Astrocyte of the cerebellum (primary cell): Measurements from ENCODE around the gene TMC4.
"Not testable (repeated sequence)": the region's sequence is repeated elsewhere in the genome, so short reads cannot be mapped to it uniquely, and the experiment has no call there.

Experiments used
- DNase-seq: peaks from one replicate; pipeline ENCODE4 v3.0.0-alpha.2; 2011; ENCODE audit warnings: low read depth
- H3K4me3 ChIP-seq: 2 replicates; pipeline ENCODE4 v1.5.1; 2011; ENCODE audit warnings: mild to moderate bottlenecking, low read depth, low read length, moderate library complexity
- in situ Hi-C: cut with HindIII; loops from 2 replicates; pipeline ENCODE4 v1.10.0; 2017; ENCODE audit warnings: low sequenced_read_pairs
- TF ChIP-seq, protein P1 (sequence below): IDR thresholded peaks from 2 replicates; pipeline ENCODE4 v1.5.1; 2012; ENCODE audit warnings: low read length, low read depth, moderate library complexity, mild to moderate bottlenecking; ENCODE audit errors: missing control alignments

TMC4 gene

DNA sequence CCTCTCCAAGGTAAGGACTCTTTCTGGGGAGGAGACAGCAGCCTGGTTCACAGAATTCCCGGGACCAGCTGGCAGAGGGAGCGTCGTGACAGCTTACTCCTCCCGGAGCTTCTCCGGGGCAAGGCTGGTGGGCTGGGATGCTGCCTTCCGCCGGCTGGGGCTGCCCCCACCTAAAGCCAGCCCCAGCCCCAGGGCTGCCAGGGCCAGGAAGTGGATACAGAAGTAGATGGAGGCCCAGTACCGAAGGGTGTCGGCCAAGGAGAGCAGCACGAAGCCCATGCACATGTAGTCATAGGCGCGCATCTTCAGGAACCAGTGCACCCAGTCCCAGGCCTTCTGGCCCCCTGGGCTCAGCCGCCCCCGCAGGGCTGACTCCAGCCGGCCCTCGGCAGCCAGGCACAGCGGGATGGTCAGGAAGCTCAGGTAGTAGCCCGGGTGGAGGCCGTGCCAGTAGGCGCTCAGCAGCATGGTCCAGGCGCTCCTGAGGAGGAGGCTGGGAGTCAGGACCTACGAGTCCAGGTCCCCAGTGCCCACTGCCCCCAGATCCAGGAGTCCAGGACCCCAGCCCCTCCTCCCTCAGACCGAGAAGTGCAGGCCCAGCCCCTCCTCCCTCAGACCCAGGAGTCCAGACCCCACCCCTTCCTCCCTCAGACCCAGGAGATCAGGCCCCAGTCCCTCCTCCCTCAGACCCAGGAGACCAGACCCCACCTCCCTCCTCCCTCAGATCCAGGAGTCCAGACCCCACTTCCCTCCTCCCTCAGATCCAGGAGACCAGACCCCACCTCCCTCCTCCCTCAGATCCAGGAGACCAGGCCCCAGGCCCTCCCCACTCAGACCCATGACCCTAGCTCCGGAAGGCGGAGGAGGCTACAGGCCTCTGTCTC lies 1.2 kb upstream of the TMC4 start:
- DNase-seq, result no peak
- in situ Hi-C loops, result no loop called here
- no peak overlapping the region for H3K4me3 ChIP-seq
- TF ChIP-seq, protein P1, sequence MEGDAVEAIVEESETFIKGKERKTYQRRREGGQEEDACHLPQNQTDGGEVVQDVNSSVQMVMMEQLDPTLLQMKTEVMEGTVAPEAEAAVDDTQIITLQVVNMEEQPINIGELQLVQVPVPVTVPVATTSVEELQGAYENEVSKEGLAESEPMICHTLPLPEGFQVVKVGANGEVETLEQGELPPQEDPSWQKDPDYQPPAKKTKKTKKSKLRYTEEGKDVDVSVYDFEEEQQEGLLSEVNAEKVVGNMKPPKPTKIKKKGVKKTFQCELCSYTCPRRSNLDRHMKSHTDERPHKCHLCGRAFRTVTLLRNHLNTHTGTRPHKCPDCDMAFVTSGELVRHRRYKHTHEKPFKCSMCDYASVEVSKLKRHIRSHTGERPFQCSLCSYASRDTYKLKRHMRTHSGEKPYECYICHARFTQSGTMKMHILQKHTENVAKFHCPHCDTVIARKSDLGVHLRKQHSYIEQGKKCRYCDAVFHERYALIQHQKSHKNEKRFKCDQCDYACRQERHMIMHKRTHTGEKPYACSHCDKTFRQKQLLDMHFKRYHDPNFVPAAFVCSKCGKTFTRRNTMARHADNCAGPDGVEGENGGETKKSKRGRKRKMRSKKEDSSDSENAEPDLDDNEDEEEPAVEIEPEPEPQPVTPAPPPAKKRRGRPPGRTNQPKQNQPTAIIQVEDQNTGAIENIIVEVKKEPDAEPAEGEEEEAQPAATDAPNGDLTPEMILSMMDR, result no peak

DNA sequence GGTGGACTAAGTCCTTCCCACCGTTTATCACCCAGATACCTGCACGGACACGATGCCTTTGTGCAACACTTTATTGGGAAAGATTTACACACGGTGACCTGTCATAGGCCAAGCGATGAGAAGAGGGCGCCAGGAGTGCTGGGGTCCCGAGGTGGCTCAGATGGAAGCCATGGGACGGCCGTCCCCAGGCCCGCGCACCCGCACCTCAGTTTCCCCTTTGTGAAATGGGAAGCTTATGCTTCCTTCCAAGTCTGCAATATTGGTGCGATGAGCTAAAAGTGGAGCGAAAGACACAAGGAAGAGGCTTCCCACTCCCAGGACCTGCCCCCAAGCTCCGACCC lies 369 bp upstream of the TMC4 start:
- in situ Hi-C loops, result no loop called here
- DNase-seq, result no peak
- TF ChIP-seq, protein P1, result no peak
- no peak overlapping the region for H3K4me3 ChIP-seq

- DNase-seq, in situ Hi-C loops, H3K4me3 ChIP-seq: not testable (repeated sequence)
These were observed 1.1 kb downstream of the TMC4 start for GRCh38 chr19:54171736-54172431.

DNA sequence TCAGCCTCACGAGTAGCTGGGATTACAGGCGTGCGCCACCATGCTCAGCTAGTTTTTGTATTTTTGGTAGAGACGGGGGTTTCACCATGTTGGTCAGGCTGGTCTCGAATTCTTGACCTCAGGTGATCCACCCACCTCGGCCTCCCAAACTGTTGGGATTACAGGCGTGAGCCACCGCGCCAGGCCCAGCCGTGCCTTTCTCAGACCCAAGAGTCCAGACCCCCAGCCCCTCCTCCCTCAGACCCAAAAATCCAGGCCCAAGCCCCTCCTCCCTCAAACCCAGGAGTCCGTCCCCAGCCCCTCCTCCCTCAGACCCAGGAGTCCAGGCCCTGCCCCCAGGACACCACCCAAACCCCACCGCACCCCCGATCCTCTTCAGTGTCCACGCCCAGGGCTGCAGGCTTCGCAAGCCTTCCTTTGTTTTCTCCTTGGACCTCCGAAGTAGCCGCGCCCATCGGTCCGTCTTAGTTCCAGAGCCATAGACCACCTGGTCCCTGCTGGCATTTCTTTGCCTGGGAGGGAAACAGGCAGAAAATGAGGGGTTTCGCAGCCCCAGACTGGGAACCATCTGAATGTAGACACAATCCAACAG lies 3.7 kb downstream of the TMC4 start:
- TF ChIP-seq, protein P1, result no peak
- H3K4me3 ChIP-seq, result no peak overlapping the region
- in situ Hi-C loops, result no loop called here
- DNase-seq, result no peak

DNA sequence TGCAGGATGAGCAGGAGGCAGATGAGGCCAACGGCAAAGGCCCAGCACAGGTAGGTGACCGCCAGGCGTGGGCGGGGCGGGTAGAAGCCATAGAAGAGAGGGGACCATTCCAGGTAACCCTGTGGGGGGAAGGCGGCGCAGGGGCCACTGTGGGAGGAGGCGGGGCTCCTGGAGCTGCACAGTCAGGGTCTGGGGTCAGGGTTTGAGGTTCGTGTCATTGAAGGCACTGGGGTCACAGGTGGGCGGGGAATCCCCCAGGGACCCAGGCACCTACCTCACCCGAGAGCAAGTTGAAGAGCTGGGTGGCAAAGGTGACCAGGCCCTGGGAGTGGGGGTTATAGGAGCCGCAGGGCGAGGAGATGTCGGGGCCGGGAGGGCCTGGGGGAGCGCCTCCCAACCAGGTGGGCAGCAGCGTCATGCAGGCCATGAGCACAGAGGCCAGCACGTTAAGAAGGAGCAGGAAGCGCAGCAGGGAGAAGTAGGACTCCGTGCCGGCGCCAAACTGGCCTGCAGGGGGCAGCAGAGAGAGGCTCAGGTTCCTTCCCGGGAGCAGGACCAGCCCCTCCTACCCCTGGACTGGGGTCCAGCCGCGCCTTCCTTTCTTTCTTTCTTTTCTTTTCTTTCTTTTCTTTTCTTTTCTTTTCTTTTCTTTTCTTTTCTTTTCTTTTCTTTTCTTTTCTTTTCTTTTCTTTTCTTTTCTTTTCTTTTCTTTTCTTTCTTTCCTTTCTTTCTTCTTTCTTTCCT lies 4.6 kb downstream of the TMC4 start:
- in situ Hi-C loops, result no loop called here
- H3K4me3 ChIP-seq, result no peak overlapping the region
- DNase-seq, result peak; percentile 69
- TF ChIP-seq, protein P1, result peak; percentile 85

- no peak for DNase-seq
- TF ChIP-seq, protein P1, result no peak
- in situ Hi-C loops, result no loop called here
- no peak overlapping the region for H3K4me3 ChIP-seq
These were observed 7.7 kb downstream of the TMC4 start for GRCh38 chr19:54165222-54165621.
